ENCODE measurements around the gene E2F4.

DNA sequence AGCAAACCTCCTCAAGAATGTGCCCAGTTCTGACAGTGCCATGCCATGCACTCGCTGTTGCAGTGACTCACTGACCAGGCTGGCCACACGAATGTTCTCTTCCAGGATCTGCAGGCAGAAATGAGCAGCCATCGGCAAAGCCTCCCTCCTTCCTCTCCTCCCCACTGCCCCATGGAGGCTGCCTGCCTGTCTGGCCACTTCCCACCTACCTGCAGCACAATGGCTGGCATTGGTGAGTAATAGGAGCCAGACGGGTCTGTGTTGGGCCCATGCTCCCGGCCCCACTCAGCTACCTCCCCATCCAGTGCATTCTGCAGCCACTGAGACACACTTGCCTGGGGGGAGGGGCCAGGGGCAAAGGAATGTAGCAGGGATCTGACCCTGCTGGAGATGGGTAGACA lies 5.4 kb upstream of the E2F4 start:
- TF ChIP-seq POLR2A (IDR thresholded peaks at IDR 0.05) (no peak), CTCF (IDR thresholded peaks at IDR 0.05) (no peak), POLR2AphosphoS5 (IDR thresholded peaks at IDR 0.05) (no peak), EP300 (IDR thresholded peaks at IDR 0.05) (no peak)
